Panc1 (cell line): ENCODE results near the gene C2orf76. TPM values are rescaled to one million over a fixed set of nuclear protein-coding genes. Genes with fewer than 3 reads are reported as not detected.

Source experiments
- ATAC-seq: fragments of 200-7000 bp; cut with Tn5 transposase; 2 replicates; pipeline ENCODE4 v1.9.1; 2020; ENCODE audit warnings: mild to moderate bottlenecking, moderate library complexity
- BruUV-seq: library from RNA; stranded (reverse); fragments of 400-500 nt; replicated peaks from 2 replicates; lab custom pipeline; 2021; lab: Mats Ljungman, UMichigan
- CTCF ChIA-PET: fragments of 300-600 bp; sonication (Branson Sonifier 250); formaldehyde crosslinking; loops from one replicate; lab custom pipeline; 2022; ENCODE audit warnings: antibody characterized with exemption; lab: Charles Lee
- POLR2A ChIA-PET: fragments of 300-600 bp; sonication (Branson Sonifier 250); formaldehyde crosslinking; loops from one replicate; lab custom pipeline; 2022; ENCODE audit warnings: antibody characterized with exemption; lab: Charles Lee
- DNase-seq: peaks from one replicate; pipeline ENCODE4 v3.0.0-alpha.2; 2010; ENCODE audit warnings: low read depth, low spot score
- H3K27ac ChIP-seq: 2 replicates; pipeline ENCODE4 v1.5.1; 2011; ENCODE audit warnings: mild to moderate bottlenecking, low read length, inconsistent platforms
- H3K27me3 ChIP-seq: fragments of 200-500 bp; sonication (Bioruptor generic); 2 replicates; pipeline ENCODE4 v1.6.0; 2014; ENCODE audit warnings: low read length, inconsistent platforms; ENCODE audit not compliant: control insufficient read depth, insufficient read depth
- H3K36me3 ChIP-seq: fragments of 200-500 bp; sonication (Bioruptor generic); 2 replicates; pipeline ENCODE4 v1.5.1; 2014; ENCODE audit warnings: inconsistent platforms, mild to moderate bottlenecking, low read length, moderate library complexity; ENCODE audit not compliant: control insufficient read depth, insufficient read depth
- H3K4me1 ChIP-seq: 2 replicates; pipeline ENCODE4 v1.5.1; 2011; ENCODE audit warnings: inconsistent platforms, mild to moderate bottlenecking, low read length, moderate library complexity; ENCODE audit not compliant: control insufficient read depth, insufficient read depth
- H3K4me3 ChIP-seq, 2 experiments: 2 replicates each; pipeline ENCODE4 v1.5.1; 2011 to 2012; ENCODE audit warnings: low read depth in 2 of 2, low read length in 2 of 2, mild to moderate bottlenecking in 2 of 2, inconsistent platforms in 1 of 2, moderate library complexity in 1 of 2
- H3K9me3 ChIP-seq: fragments of 200-500 bp; sonication (Bioruptor generic); 2 replicates; pipeline ENCODE4 v1.5.1; 2014; ENCODE audit warnings: low read depth, mild to moderate bottlenecking, inconsistent platforms, low read length, moderate library complexity; ENCODE audit not compliant: control insufficient read depth, insufficient read depth
- POLR2AphosphoS5 ChIP-seq: IDR thresholded peaks from 2 replicates; pipeline ENCODE4 v1.6.1; 2012; ENCODE audit warnings: mild to moderate bottlenecking, low read depth, low read length, moderate library complexity
- SIN3A ChIP-seq: IDR thresholded peaks from 2 replicates; pipeline ENCODE4 v1.6.1; 2012; ENCODE audit warnings: low read depth, mild to moderate bottlenecking, low read length, moderate library complexity, borderline replicate concordance; ENCODE audit not compliant: insufficient read depth
- TCF7L2 ChIP-seq: IDR thresholded peaks from 2 replicates; pipeline ENCODE4 v1.6.1; 2011; ENCODE audit warnings: mild to moderate bottlenecking, low read depth, low read length, inconsistent platforms
- in situ Hi-C: cut with HindIII; loops from 2 replicates; pipeline ENCODE4 v1.10.0; 2016; ENCODE audit warnings: low sequenced_read_pairs, low pct_unique_long_range_greater_than_20kb
- intact Hi-C: fragments of 100-400 bp; cut with micrococcal nuclease; formaldehyde crosslinking; loops from one replicate; pipeline ENCODE4 v1.10.0; 2022; ENCODE audit not compliant: unreplicated experiment
- total RNA-seq: library from RNA; stranded (reverse); gene quantifications from one replicate; pipeline ENCODE4 v1.2.1, GENCODE V29; 2021; ENCODE audit not compliant: unreplicated experiment
- TF ChIP-seq, protein P1 (sequence below): fragments of 450-650 bp; IDR thresholded peaks from 2 replicates; pipeline ENCODE4 v1.5.1; 2017; ENCODE audit warnings: mild to moderate bottlenecking
- TF ChIP-seq, protein P2 (sequence below), 2 experiments: IDR thresholded peaks; 2 replicates each; pipeline ENCODE4 v1.6.1; 2011 to 2012; ENCODE audit warnings: low read depth in 2 of 2, control low read depth in 1 of 2, low read length in 1 of 2, mild to moderate bottlenecking in 1 of 2, moderate library complexity in 1 of 2; ENCODE audit not compliant: insufficient read depth in 1 of 2

C2orf76 gene
- total RNA-seq, 1 experiment from 2014 or later: 22.7 TPM

DNA sequence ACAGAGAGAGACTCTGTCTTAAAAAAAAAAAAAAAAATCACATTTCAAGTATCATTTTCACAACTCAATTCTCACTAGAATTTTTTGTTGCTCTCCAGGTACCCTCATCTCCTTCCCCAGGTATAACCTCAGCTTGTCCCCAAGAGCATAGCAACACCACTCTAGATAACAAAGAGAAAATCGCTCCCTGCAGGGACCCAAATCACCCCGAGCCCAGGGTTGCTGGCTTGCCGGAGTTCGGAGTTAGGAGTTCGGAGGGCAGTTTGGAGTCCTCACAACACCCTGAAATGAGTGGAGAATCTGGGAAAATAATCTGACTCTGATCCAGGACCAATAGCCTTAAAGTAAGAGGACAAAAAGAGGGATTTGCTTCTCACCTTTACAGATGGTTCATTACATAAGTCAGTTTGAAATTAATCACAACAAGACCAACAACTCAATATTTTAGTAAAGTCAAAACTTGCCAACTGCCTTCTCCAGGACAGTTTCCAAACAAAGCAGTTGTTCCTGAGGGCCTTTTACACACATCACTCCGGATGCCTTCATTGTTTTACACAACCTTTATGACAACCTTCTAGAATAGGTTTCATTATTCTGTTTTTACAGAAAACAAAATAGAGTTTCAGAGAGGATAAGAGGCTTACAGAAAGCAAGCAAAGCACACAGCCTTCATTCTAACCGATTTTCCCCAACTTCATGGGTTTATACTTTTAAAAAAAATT is 59.1 kb downstream of the C2orf76 start:
- Histone ChIP-seq H3K36me3 (no peaks in the 10 kb centered on the region), H3K4me1 (no peaks in the 10 kb centered on the region), H3K27me3 (no peaks in the 10 kb centered on the region), H3K9me3 (no peaks in the 10 kb centered on the region), H3K27ac (no peak overlapping the region), H3K4me3 (no peak overlapping the region)
- TF ChIP-seq, protein P1, sequence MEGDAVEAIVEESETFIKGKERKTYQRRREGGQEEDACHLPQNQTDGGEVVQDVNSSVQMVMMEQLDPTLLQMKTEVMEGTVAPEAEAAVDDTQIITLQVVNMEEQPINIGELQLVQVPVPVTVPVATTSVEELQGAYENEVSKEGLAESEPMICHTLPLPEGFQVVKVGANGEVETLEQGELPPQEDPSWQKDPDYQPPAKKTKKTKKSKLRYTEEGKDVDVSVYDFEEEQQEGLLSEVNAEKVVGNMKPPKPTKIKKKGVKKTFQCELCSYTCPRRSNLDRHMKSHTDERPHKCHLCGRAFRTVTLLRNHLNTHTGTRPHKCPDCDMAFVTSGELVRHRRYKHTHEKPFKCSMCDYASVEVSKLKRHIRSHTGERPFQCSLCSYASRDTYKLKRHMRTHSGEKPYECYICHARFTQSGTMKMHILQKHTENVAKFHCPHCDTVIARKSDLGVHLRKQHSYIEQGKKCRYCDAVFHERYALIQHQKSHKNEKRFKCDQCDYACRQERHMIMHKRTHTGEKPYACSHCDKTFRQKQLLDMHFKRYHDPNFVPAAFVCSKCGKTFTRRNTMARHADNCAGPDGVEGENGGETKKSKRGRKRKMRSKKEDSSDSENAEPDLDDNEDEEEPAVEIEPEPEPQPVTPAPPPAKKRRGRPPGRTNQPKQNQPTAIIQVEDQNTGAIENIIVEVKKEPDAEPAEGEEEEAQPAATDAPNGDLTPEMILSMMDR: no peak
- TF ChIP-seq POLR2AphosphoS5: no peak
- TF ChIP-seq SIN3A: no peak
- TF ChIP-seq, protein P2, sequence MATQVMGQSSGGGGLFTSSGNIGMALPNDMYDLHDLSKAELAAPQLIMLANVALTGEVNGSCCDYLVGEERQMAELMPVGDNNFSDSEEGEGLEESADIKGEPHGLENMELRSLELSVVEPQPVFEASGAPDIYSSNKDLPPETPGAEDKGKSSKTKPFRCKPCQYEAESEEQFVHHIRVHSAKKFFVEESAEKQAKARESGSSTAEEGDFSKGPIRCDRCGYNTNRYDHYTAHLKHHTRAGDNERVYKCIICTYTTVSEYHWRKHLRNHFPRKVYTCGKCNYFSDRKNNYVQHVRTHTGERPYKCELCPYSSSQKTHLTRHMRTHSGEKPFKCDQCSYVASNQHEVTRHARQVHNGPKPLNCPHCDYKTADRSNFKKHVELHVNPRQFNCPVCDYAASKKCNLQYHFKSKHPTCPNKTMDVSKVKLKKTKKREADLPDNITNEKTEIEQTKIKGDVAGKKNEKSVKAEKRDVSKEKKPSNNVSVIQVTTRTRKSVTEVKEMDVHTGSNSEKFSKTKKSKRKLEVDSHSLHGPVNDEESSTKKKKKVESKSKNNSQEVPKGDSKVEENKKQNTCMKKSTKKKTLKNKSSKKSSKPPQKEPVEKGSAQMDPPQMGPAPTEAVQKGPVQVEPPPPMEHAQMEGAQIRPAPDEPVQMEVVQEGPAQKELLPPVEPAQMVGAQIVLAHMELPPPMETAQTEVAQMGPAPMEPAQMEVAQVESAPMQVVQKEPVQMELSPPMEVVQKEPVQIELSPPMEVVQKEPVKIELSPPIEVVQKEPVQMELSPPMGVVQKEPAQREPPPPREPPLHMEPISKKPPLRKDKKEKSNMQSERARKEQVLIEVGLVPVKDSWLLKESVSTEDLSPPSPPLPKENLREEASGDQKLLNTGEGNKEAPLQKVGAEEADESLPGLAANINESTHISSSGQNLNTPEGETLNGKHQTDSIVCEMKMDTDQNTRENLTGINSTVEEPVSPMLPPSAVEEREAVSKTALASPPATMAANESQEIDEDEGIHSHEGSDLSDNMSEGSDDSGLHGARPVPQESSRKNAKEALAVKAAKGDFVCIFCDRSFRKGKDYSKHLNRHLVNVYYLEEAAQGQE (IDR thresholded peaks at IDR 0.05; ENCODE audit: insufficient read depth in 1 of 2, low read depth in 2 of 2, low read length in 1 of 2): no peak
- no peak for TF ChIP-seq TCF7L2
- intact Hi-C loops (no loop called here), in situ Hi-C loops (no loop called here)
- ATAC-seq: no peak
- DNase-seq: no peak
- no TSS peak for BruUV-seq
- POLR2A ChIA-PET: interaction anchor here (0.7 kb wide), 1 partner anchor 33 kb away, joined by 6 read pairs; no protein-coding TSS in a partner anchor
- CTCF ChIA-PET: no interaction called here

DNA sequence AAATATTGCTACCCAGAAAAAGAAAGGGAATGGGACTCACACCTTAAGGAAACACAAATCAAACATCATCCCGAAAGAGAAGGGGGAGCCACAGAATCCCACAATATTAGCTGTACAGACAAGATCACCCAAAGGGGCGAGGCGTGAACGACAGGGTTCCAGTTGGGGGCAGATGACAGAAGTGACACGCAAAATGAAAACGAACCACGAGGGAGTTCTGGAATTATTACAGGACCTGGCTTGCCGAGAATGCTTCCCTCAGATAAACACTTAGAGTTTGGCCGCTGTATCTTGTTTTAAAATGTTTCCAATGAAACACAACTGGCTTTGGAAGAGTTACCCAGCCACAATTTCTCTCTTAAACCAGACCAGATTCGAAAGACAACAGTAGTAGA is 60.4 kb downstream of the C2orf76 start:
- intact Hi-C loops: no loop called here
- POLR2A ChIA-PET: no interaction called here
- CTCF ChIA-PET: no interaction called here

More for the DNA sequence above, 60.4 kb downstream of the C2orf76 start:
- no peak overlapping the region for H3K27ac ChIP-seq
- no peak for ATAC-seq
- H3K36me3 ChIP-seq: no peaks in the 10 kb centered on the region
- H3K4me3 ChIP-seq: no peak overlapping the region
- TF ChIP-seq SIN3A: no peak
- TF ChIP-seq, protein P1: no peak
- TF ChIP-seq, protein P2 (IDR thresholded peaks at IDR 0.05; ENCODE audit: insufficient read depth in 1 of 2, low read depth in 2 of 2, low read length in 1 of 2): no peak
- TF ChIP-seq POLR2AphosphoS5: no peak
- no peak for TF ChIP-seq TCF7L2
- no peaks in the 10 kb centered on the region for H3K4me1 ChIP-seq
- in situ Hi-C loops: no loop called here
- H3K27me3 ChIP-seq: no peaks in the 10 kb centered on the region
- no peaks in the 10 kb centered on the region for H3K9me3 ChIP-seq
- BruUV-seq: no TSS peak
- DNase-seq: no peak
